HEK293 (cell line): ENCODE results near the gene PAXX.
A peak's percentile ranks its signal among the peaks of the same experiment; 100 is the strongest.

Experiments used
- CTCF ChIA-PET: fragments of 350-600 bp; formaldehyde crosslinking; extraction: SDS; loops from one replicate; lab custom pipeline; 2021; ENCODE audit warnings: antibody characterized with exemption; lab: Yijun Ruan, JAX
- POLR2A ChIA-PET: fragments of 300-600 bp; formaldehyde crosslinking; extraction: SDS; loops from one replicate; lab custom pipeline; 2020; ENCODE audit warnings: antibody characterized with exemption, inconsistent platforms; lab: Yijun Ruan, JAX
- H3K27ac ChIP-seq: fragments of 200-500 bp; sonication (Bioruptor generic); 2 replicates; pipeline ENCODE4 v1.5.1; 2014; ENCODE audit warnings: low read depth, low read length, control low read depth, inconsistent platforms; ENCODE audit errors: extremely low read depth
- H3K36me3 ChIP-seq, 2 experiments: fragments of 200-500 bp in 1 of 2; sonication (Bioruptor generic) in 1 of 2; 1 replicate in 1 of 2; 2 replicates in 1 of 2; pipeline ENCODE4 v1.5.1; 2014 to 2017; ENCODE audit warnings: inconsistent platforms in 2 of 2, low read length in 2 of 2; ENCODE audit not compliant: control insufficient read depth in 2 of 2, insufficient read depth in 1 of 2
- H3K4me1 ChIP-seq: fragments of 200-500 bp; sonication (Bioruptor generic); 2 replicates; pipeline ENCODE4 v1.5.1; 2014; ENCODE audit warnings: mild to moderate bottlenecking, low read length, inconsistent platforms; ENCODE audit not compliant: control insufficient read depth, insufficient read depth
- H3K4me3 ChIP-seq: 2 replicates; pipeline ENCODE4 v1.5.1; 2011; ENCODE audit warnings: low read depth, mild to moderate bottlenecking, control low read depth, low read length, moderate library complexity
- H3K9me3 ChIP-seq: fragments of 200-500 bp; sonication (Bioruptor generic); 2 replicates; pipeline ENCODE4 v1.5.1; 2014; ENCODE audit warnings: low read depth, low read length, inconsistent platforms; ENCODE audit not compliant: control insufficient read depth, insufficient read depth
- GFI1B ChIP-seq: fragments of 450-650 bp; formaldehyde crosslinking; IDR thresholded peaks from 2 replicates; pipeline ENCODE4 v1.5.1; 2016; ENCODE audit warnings: missing biosample characterization, missing genetic modification characterization
- KLF1 ChIP-seq: fragments of 450-650 bp; formaldehyde crosslinking; IDR thresholded peaks from 2 replicates; pipeline ENCODE4 v1.5.1; 2016; ENCODE audit warnings: missing biosample characterization, missing genetic modification characterization
- SP7 ChIP-seq: fragments of 450-650 bp; formaldehyde crosslinking; IDR thresholded peaks from 2 replicates; pipeline ENCODE4 v1.5.1; 2016; ENCODE audit warnings: missing biosample characterization, missing genetic modification characterization
- ZNF132 ChIP-seq: fragments of 450-650 bp; formaldehyde crosslinking; IDR thresholded peaks from 2 replicates; pipeline ENCODE4 v1.5.1; 2017; ENCODE audit warnings: missing biosample characterization, missing genetic modification characterization, borderline replicate concordance
- ZNF174 ChIP-seq: fragments of 450-650 bp; formaldehyde crosslinking; IDR thresholded peaks from 2 replicates; pipeline ENCODE4 v1.5.0; 2017; ENCODE audit warnings: missing biosample characterization, mild to moderate bottlenecking, missing genetic modification characterization
- ZNF221 ChIP-seq: fragments of 450-650 bp; formaldehyde crosslinking; IDR thresholded peaks from 2 replicates; pipeline ENCODE4 v1.5.1; 2017; ENCODE audit warnings: missing biosample characterization, missing genetic modification characterization, borderline replicate concordance
- ZNF311 ChIP-seq: fragments of 450-650 bp; formaldehyde crosslinking; IDR thresholded peaks from 2 replicates; pipeline ENCODE4 v1.5.1; 2017; ENCODE audit warnings: missing biosample characterization, missing genetic modification characterization, borderline replicate concordance
- ZNF426 ChIP-seq: fragments of 450-650 bp; formaldehyde crosslinking; IDR thresholded peaks from 2 replicates; pipeline ENCODE4 v1.5.1; 2017; ENCODE audit warnings: missing biosample characterization, missing genetic modification characterization, mild to moderate bottlenecking, inconsistent platforms, moderate library complexity
- ZNF473 ChIP-seq: fragments of 450-650 bp; formaldehyde crosslinking; IDR thresholded peaks from 2 replicates; pipeline ENCODE4 v1.5.1; 2017; ENCODE audit warnings: missing biosample characterization, missing genetic modification characterization
- ZNF521 ChIP-seq: fragments of 450-650 bp; formaldehyde crosslinking; IDR thresholded peaks from 2 replicates; pipeline ENCODE4 v1.5.1; 2017; ENCODE audit warnings: missing biosample characterization, mild to moderate bottlenecking, missing genetic modification characterization
- ZNF530 ChIP-seq: fragments of 450-650 bp; formaldehyde crosslinking; IDR thresholded peaks from 2 replicates; pipeline ENCODE4 v1.5.1; 2016; ENCODE audit warnings: low read depth, missing biosample characterization, missing genetic modification characterization
- ZNF544 ChIP-seq: fragments of 450-650 bp; formaldehyde crosslinking; IDR thresholded peaks from 2 replicates; pipeline ENCODE4 v1.5.0; 2017; ENCODE audit warnings: missing biosample characterization, missing genetic modification characterization
- ZNF548 ChIP-seq: fragments of 450-650 bp; formaldehyde crosslinking; IDR thresholded peaks from 2 replicates; pipeline ENCODE4 v1.5.1; 2016; ENCODE audit warnings: missing biosample characterization, missing genetic modification characterization
- ZNF558 ChIP-seq: fragments of 450-650 bp; formaldehyde crosslinking; IDR thresholded peaks from 2 replicates; pipeline ENCODE4 v1.5.1; 2016; ENCODE audit warnings: missing biosample characterization, missing genetic modification characterization
- ZNF571 ChIP-seq: fragments of 450-650 bp; formaldehyde crosslinking; IDR thresholded peaks from 2 replicates; pipeline ENCODE4 v1.5.0; 2017; ENCODE audit warnings: missing biosample characterization, missing genetic modification characterization
- ZNF660 ChIP-seq: fragments of 450-650 bp; IDR thresholded peaks from 2 replicates; pipeline ENCODE4 v1.5.1; 2018; ENCODE audit warnings: missing biosample characterization, mild to moderate bottlenecking, missing genetic modification characterization
- ZNF677 ChIP-seq: fragments of 450-650 bp; IDR thresholded peaks from 2 replicates; pipeline ENCODE4 v1.5.0; 2018; ENCODE audit warnings: missing biosample characterization, mild to moderate bottlenecking, missing genetic modification characterization, moderate library complexity
- ZNF707 ChIP-seq: fragments of 450-650 bp; formaldehyde crosslinking; IDR thresholded peaks from 2 replicates; pipeline ENCODE4 v1.5.1; 2016; ENCODE audit warnings: missing biosample characterization, missing genetic modification characterization
- ZNF747 ChIP-seq: fragments of 450-650 bp; formaldehyde crosslinking; IDR thresholded peaks from 2 replicates; pipeline ENCODE4 v1.5.1; 2016; ENCODE audit warnings: missing biosample characterization, missing genetic modification characterization
- ZSCAN23 ChIP-seq: fragments of 450-650 bp; formaldehyde crosslinking; IDR thresholded peaks from 2 replicates; pipeline ENCODE4 v1.5.1; 2016; ENCODE audit warnings: missing biosample characterization, missing genetic modification characterization
- TF ChIP-seq, protein P1 (sequence below): fragments of 450-650 bp; formaldehyde crosslinking; IDR thresholded peaks from 2 replicates; pipeline ENCODE4 v1.5.1; 2017; ENCODE audit warnings: missing biosample characterization, missing genetic modification characterization
- TF ChIP-seq, protein P2 (sequence below): fragments of 450-650 bp; formaldehyde crosslinking; IDR thresholded peaks from 2 replicates; pipeline ENCODE4 v1.5.0; 2017; ENCODE audit warnings: missing biosample characterization, missing genetic modification characterization, borderline replicate concordance
- TF ChIP-seq, protein P3 (sequence below): fragments of 450-650 bp; formaldehyde crosslinking; IDR thresholded peaks from 2 replicates; pipeline ENCODE4 v1.5.1; 2016; ENCODE audit warnings: missing biosample characterization, missing genetic modification characterization
- TF ChIP-seq, protein P4 (sequence below): fragments of 450-650 bp; formaldehyde crosslinking; IDR thresholded peaks from 2 replicates; pipeline ENCODE4; 2016; ENCODE audit warnings: missing biosample characterization, missing genetic modification characterization
- TF ChIP-seq, protein P5 (sequence below): sonication (generic); formaldehyde crosslinking; IDR thresholded peaks from 2 replicates; pipeline ENCODE4 v1.8.1; 2022; ENCODE audit warnings: mild to moderate bottlenecking, moderate library complexity, missing genetic modification reagents

The PAXX gene

DNA sequence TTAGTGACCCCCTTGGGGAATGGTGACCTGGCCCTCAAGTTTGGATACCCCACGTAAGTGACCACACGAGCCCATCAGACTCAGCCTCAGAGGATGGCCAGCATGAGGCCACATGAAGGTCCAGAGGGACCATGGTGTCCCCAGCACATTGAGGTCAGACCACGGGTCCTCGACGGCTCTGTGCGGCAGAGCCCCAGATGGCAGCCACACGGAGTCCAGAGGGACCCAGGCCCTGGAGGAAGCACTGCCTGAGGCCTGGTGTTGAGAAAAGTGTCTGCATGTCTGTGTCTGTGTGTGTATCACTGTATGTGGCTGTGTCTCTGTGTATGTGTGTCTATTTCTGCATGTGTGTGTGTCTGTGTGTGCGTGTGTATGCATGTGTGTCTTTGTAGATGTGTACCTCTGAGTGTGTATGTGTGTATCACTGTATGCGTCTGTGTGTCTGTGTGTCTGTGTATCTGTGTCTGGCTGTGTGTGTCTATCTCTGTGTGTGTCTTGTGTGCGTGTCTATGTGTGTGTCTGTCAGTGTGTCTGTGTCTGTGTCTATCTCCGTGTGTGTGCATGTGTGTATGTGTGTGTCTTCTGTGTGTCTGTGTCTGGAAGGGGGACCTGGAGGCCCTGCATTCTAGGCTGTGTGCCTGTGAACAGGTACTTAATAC, 8.4 kb upstream of the PAXX start (continued):
- TF ChIP-seq ZNF311 (tag by site-specific recombination) = peak; percentile 90; the same call in 1 of the 2 replicates
- 0 out of 2 replicates have a peak, but pooled peaks have one; percentile 54 for TF ChIP-seq ZNF473 (tag by site-specific recombination)
- TF ChIP-seq, protein P1, sequence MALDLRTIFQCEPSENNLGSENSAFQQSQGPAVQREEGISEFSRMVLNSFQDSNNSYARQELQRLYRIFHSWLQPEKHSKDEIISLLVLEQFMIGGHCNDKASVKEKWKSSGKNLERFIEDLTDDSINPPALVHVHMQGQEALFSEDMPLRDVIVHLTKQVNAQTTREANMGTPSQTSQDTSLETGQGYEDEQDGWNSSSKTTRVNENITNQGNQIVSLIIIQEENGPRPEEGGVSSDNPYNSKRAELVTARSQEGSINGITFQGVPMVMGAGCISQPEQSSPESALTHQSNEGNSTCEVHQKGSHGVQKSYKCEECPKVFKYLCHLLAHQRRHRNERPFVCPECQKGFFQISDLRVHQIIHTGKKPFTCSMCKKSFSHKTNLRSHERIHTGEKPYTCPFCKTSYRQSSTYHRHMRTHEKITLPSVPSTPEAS (tag by site-specific recombination) = peak; percentile 96
- TF ChIP-seq ZNF544 (tag by site-specific recombination) = 0 out of 2 replicates have a peak, but pooled peaks have one; percentile 53
- TF ChIP-seq KLF1 (tag by site-specific recombination) = peak; percentile 25; the same call in 1 of the 2 replicates
- TF ChIP-seq ZNF521 (tag by site-specific recombination) = 0 out of 2 replicates have a peak, but pooled peaks have one; percentile 35
- TF ChIP-seq, protein P2, sequence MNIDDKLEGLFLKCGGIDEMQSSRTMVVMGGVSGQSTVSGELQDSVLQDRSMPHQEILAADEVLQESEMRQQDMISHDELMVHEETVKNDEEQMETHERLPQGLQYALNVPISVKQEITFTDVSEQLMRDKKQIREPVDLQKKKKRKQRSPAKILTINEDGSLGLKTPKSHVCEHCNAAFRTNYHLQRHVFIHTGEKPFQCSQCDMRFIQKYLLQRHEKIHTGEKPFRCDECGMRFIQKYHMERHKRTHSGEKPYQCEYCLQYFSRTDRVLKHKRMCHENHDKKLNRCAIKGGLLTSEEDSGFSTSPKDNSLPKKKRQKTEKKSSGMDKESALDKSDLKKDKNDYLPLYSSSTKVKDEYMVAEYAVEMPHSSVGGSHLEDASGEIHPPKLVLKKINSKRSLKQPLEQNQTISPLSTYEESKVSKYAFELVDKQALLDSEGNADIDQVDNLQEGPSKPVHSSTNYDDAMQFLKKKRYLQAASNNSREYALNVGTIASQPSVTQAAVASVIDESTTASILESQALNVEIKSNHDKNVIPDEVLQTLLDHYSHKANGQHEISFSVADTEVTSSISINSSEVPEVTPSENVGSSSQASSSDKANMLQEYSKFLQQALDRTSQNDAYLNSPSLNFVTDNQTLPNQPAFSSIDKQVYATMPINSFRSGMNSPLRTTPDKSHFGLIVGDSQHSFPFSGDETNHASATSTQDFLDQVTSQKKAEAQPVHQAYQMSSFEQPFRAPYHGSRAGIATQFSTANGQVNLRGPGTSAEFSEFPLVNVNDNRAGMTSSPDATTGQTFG = peak; percentile 74; the same call in 1 of the 2 replicates

DNA sequence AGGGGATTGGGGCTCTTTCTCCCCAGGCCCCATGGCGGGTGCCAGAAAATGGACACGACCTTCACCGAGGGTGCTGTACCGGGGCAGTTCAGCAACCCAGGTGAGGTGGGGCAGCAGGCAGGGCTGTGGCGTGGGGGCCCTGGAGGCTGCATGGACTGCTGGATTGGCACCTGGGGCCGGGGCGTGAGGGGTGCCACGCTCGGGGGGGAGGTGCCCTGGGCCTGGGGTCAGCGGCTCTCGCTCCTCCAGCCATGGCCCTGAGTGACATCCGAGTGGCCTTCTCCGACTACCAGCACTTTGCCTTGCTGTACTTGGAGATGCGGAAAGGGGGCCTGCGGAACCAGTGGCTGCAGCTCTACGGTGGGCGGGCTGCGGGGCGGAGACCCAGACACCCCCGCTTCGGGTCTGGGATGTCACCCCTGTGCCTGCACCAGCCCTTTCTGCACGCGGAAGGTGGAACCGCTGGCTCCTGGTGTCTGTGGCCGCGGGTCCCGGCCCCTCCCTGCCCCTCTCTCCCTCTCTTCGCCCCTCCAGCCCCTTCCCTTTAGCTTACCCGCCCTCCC, 7.7 kb upstream of the PAXX start:
- TF ChIP-seq ZNF426 (tag by site-specific recombination) (no peak), ZNF548 (no peak), ZNF530 (no peak), ZNF747 (tag by site-specific recombination) (no peak), ZNF132 (tag by site-specific recombination) (no peak)
- TF ChIP-seq, protein P3, sequence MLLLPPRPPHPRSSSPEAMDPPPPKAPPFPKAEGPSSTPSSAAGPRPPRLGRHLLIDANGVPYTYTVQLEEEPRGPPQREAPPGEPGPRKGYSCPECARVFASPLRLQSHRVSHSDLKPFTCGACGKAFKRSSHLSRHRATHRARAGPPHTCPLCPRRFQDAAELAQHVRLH (tag by site-specific recombination) = no peak
- TF ChIP-seq, protein P4, sequence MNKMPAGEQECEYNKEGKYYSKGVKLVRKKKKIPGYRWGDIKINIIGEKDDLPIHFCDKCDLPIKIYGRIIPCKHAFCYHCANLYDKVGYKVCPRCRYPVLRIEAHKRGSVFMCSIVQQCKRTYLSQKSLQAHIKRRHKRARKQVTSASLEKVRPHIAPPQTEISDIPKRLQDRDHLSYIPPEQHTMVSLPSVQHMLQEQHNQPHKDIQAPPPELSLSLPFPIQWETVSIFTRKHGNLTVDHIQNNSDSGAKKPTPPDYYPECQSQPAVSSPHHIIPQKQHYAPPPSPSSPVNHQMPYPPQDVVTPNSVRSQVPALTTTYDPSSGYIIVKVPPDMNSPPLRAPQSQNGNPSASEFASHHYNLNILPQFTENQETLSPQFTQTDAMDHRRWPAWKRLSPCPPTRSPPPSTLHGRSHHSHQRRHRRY = no peak
- no peak overlapping the region for H3K4me3 ChIP-seq
- no peak overlapping the region for H3K27ac ChIP-seq
- POLR2A ChIA-PET = no interaction called here
- CTCF ChIA-PET = no interaction called here
- no peaks in the 10 kb centered on the region for H3K36me3 ChIP-seq
- H3K4me1 ChIP-seq = no peaks in the 10 kb centered on the region
- H3K9me3 ChIP-seq = no peaks in the 10 kb centered on the region

DNA sequence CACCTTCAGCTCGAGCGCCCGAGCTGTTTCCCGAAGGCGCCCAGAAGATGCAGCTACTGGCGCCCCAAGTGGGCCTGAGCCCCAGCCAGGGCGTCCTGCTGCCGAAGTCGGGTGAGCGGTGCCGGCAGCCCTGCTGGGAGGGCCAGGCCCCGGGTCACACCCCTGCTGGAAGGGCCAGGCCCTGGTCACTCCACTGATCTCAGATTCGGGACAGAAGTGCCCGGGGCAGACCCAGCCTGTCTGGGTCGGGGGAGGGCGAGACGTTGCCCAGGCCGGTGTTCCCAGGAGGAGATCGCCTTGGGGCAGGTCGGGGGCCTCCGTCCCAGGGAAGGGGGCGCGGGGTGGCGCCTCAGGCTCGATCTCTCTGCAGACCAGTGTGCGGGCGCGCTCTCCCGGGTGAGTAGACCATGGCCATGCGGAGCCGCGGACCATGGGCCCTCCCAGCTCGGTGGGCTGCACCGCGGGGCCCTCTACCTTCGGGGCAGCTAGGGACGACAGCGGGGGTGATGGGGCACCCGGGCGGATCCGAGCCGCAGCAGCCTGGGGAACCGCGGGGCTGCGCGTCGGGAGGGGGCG, 7.1 kb upstream of the PAXX start:
- no peaks in the 10 kb centered on the region for H3K9me3 ChIP-seq
- no peaks in the 10 kb centered on the region for H3K4me1 ChIP-seq
- ChIA-PET POLR2A (no interaction called here), CTCF (no interaction called here)
- no peaks in the 10 kb centered on the region for H3K36me3 ChIP-seq
- TF ChIP-seq ZSCAN23 (tag by site-specific recombination) = no peak
- no peak for TF ChIP-seq ZNF660 (tag by site-specific recombination)
- TF ChIP-seq ZNF571 = no peak
- TF ChIP-seq ZNF558 (tag by site-specific recombination) = no peak
- no peak for TF ChIP-seq ZNF677 (tag by site-specific recombination)
- no peak for TF ChIP-seq ZNF174
- TF ChIP-seq GFI1B = no peak
- TF ChIP-seq ZNF707 = no peak
- TF ChIP-seq, protein P5, sequence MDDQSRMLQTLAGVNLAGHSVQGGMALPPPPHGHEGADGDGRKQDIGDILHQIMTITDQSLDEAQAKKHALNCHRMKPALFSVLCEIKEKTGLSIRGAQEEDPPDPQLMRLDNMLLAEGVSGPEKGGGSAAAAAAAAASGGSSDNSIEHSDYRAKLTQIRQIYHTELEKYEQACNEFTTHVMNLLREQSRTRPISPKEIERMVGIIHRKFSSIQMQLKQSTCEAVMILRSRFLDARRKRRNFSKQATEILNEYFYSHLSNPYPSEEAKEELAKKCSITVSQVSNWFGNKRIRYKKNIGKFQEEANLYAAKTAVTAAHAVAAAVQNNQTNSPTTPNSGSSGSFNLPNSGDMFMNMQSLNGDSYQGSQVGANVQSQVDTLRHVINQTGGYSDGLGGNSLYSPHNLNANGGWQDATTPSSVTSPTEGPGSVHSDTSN (CRISPR knock-in tag) = no peak
- TF ChIP-seq ZNF221 (tag by site-specific recombination) = no peak
- TF ChIP-seq ZNF530 = no peak
- TF ChIP-seq SP7 (tag by site-specific recombination) = no peak
- H3K27ac ChIP-seq = no peak overlapping the region
- no peak overlapping the region for H3K4me3 ChIP-seq
